CD14-positive monocyte (primary cell): ENCODE data around the gene KIF21B. TPM values are rescaled to one million over a fixed set of nuclear protein-coding genes. Genes with fewer than 3 reads are reported as not detected.
"Not testable (repeated sequence)": the region's sequence is repeated elsewhere in the genome, so short reads cannot be mapped to it uniquely, and the experiment has no call there.

ENCODE experiments used
- DNase-seq, 3 donors: peaks; one replicate each; pipeline ENCODE4 v3.0.0-alpha.2; 2011 to 2022
- H2AFZ ChIP-seq: 2 replicates; pipeline ENCODE4 v1.6.0; 2012; ENCODE audit warnings: mild to moderate bottlenecking, low read depth, low read length, inconsistent platforms; ENCODE audit not compliant: insufficient read depth, poor library complexity, severe bottlenecking
- H3K27ac ChIP-seq, 2 donors: 1 replicate in 1 of 2; 2 replicates in 1 of 2; pipeline ENCODE4 v1.5.1; 2012 to 2013; ENCODE audit warnings: low read length in 2 of 2, control low read depth in 1 of 2, inconsistent platforms in 1 of 2, low read depth in 1 of 2, mild to moderate bottlenecking in 1 of 2
- H3K27me3 ChIP-seq, 2 donors: one replicate each; pipeline versions ENCODE4 v1.6.0 to v1.6.1; 2011 to 2013; ENCODE audit warnings: low read length in 2 of 2; ENCODE audit not compliant: control insufficient read depth in 2 of 2, insufficient read depth in 2 of 2
- H3K36me3 ChIP-seq, 2 donors: replicated peaks in 1 of 2; 1 replicate in 1 of 2; 2 replicates in 1 of 2; pipeline versions ENCODE4 v1.5.1 to v1.6.1; 2012 to 2013; ENCODE audit warnings: low read length in 2 of 2, control low read depth in 1 of 2, inconsistent platforms in 1 of 2, mild to moderate bottlenecking in 1 of 2; ENCODE audit not compliant: insufficient read depth in 2 of 2, control insufficient read depth in 1 of 2
- H3K4me1 ChIP-seq, 2 donors: 1 replicate in 1 of 2; 2 replicates in 1 of 2; pipeline versions ENCODE4 v1.5.1 to v1.6.1; 2012 to 2013; ENCODE audit warnings: low read length in 2 of 2, control low read depth in 1 of 2, inconsistent platforms in 1 of 2, mild to moderate bottlenecking in 1 of 2, moderate library complexity in 1 of 2; ENCODE audit not compliant: insufficient read depth in 2 of 2, control insufficient read depth in 1 of 2
- H3K4me2 ChIP-seq: replicated peaks from 2 replicates; pipeline ENCODE3; 2012; ENCODE audit warnings: low read length, moderate library complexity, mild to moderate bottlenecking; ENCODE audit not compliant: poor library complexity, severe bottlenecking; ENCODE audit errors: extremely low read depth
- H3K4me3 ChIP-seq, 3 experiments: fragments of 200-600 bp in 1 of 3; sonication (generic) in 1 of 3; replicated peaks in 1 of 3; 1 replicate in 2 of 3; 2 replicates in 1 of 3; pipeline ENCODE4 v1.5.1; 2011 to 2013; ENCODE audit warnings: low read length in 3 of 3, mild to moderate bottlenecking in 3 of 3, control low read depth in 2 of 3, low read depth in 2 of 3, inconsistent platforms in 1 of 3, moderate library complexity in 1 of 3
- H3K79me2 ChIP-seq: 2 replicates; pipeline ENCODE4 v1.6.0; 2012; ENCODE audit warnings: mild to moderate bottlenecking, control low read depth, inconsistent platforms, low read length, moderate library complexity; ENCODE audit not compliant: insufficient read depth
- H3K9ac ChIP-seq: 2 replicates; pipeline ENCODE4 v1.6.0; 2017; ENCODE audit warnings: low read length, mild to moderate bottlenecking; ENCODE audit not compliant: insufficient read depth, poor library complexity, severe bottlenecking
- H3K9me3 ChIP-seq, 2 donors: replicated peaks in 1 of 2; 1 replicate in 1 of 2; 2 replicates in 1 of 2; pipeline versions ENCODE4 v1.5.1 to v1.6.1; 2012 to 2013; ENCODE audit warnings: low read length in 2 of 2, control low read depth in 1 of 2; ENCODE audit not compliant: control insufficient read depth in 1 of 2, insufficient read depth in 1 of 2
- H4K20me1 ChIP-seq: 2 replicates; pipeline ENCODE4 v1.6.0; 2012; ENCODE audit warnings: mild to moderate bottlenecking, low read length, control low read depth, moderate library complexity; ENCODE audit not compliant: insufficient read depth
- H3K27ac Mint-ChIP-seq, 7 donors: one replicate each; pipeline ENCODE4 v1.8.0; 2020; ENCODE audit warnings: mild to moderate bottlenecking in 7 of 7, mixed read lengths in 7 of 7, moderate library complexity in 6 of 7, inconsistent platforms in 2 of 7
- H3K27me3 Mint-ChIP-seq, 3 donors: one replicate each; pipeline ENCODE4 v1.8.0; 2021 to 2022; ENCODE audit warnings: low read depth in 3 of 3, mild to moderate bottlenecking in 3 of 3, mixed read lengths in 3 of 3, moderate library complexity in 3 of 3, inconsistent platforms in 1 of 3
- H3K36me3 Mint-ChIP-seq, 2 donors: one replicate each; pipeline ENCODE4 v1.8.0; 2020; ENCODE audit warnings: mixed read lengths in 2 of 2, inconsistent platforms in 1 of 2, mild to moderate bottlenecking in 1 of 2
- H3K4me1 Mint-ChIP-seq: one replicate; pipeline ENCODE4 v1.8.0; 2020; ENCODE audit warnings: mild to moderate bottlenecking, mixed read lengths
- H3K4me3 Mint-ChIP-seq, 2 donors: one replicate each; pipeline ENCODE4 v1.8.0; 2020; ENCODE audit warnings: mild to moderate bottlenecking in 2 of 2, mixed read lengths in 2 of 2, moderate library complexity in 1 of 2
- H3K9me3 Mint-ChIP-seq, 7 donors: one replicate each; pipeline ENCODE4 v1.8.0; 2020 to 2022; ENCODE audit warnings: mixed read lengths in 7 of 7, mild to moderate bottlenecking in 6 of 7, moderate library complexity in 6 of 7, inconsistent platforms in 2 of 7
- CTCF ChIP-seq: fragments of 200-600 bp; IDR thresholded peaks from one replicate; pipeline ENCODE4 v1.8.0; 2022; ENCODE audit warnings: antibody characterized with exemption, mild to moderate bottlenecking
- WGBS: methylation state at CpG from one replicate; pipeline ENCODE4 v1.1.5; 2013; ENCODE audit warnings: missing lambda C conversion rate; ENCODE audit not compliant: insufficient coverage; 5-methylcytosine and 5-hydroxymethylcytosine counted together
- intact Hi-C, 2 donors: fragments of 100-400 bp; cut with micrococcal nuclease; formaldehyde crosslinking; loops; one replicate each; pipeline versions ENCODE4 v1.15.0 to v1.15.1; 2023
- polyA plus RNA-seq, 3 donors: library from polyadenylated mRNA; depleted of rRNA in 1 of 3; unstranded in 2 of 3; stranded (reverse) in 1 of 3; fragments of 300-500 nt in 2 of 3; fragments of >200 nt in 1 of 3; fragmentation: Illumina TruSeq in 2 of 3; gene quantifications; 1 replicate in 2 of 3; 2 replicates in 1 of 3; pipeline ENCODE4 v1.2.3, GENCODE V29; 2012 to 2021

Gene KIF21B
- polyA plus RNA-seq, 3 donors, result 0.18 to 9.8 (median 0.30) TPM

GRCh38 chr1:200963076-200963475, 60.4 kb downstream of the KIF21B start:
- no peak overlapping the region for H3K4me3 Mint-ChIP-seq
- peaks cover 3 to 5% (median 4%) of the 10 kb centered on the region in 3 donors for H3K27me3 Mint-ChIP-seq
- no peak for TF ChIP-seq CTCF
- peaks cover 2% of the 10 kb centered on the region for H3K4me1 Mint-ChIP-seq
- no peaks in the 10 kb centered on the region for H3K27me3 ChIP-seq
- no peak overlapping the region for H3K9ac ChIP-seq
- peaks cover 0 to 4% of the 10 kb centered on the region in 2 donors for H3K36me3 ChIP-seq
- H2AFZ ChIP-seq, result no peak overlapping the region
- no peaks in the 10 kb centered on the region for H3K36me3 Mint-ChIP-seq
- no peak for DNase-seq
- no peak overlapping the region for H3K4me3 ChIP-seq
- H3K4me1 ChIP-seq, result no peaks in the 10 kb centered on the region
- H3K9me3 ChIP-seq, result no peaks in the 10 kb centered on the region
- no peaks in the 10 kb centered on the region for H3K79me2 ChIP-seq
- 90% methylated on average over 2 of the region's 2 CpGs for WGBS
- H3K4me2 ChIP-seq, result no peak overlapping the region
- H3K27ac ChIP-seq, result no peak overlapping the region
- intact Hi-C loops, result no loop called here
- no peaks in the 10 kb centered on the region for H3K9me3 Mint-ChIP-seq
- H4K20me1 ChIP-seq, result no peaks in the 10 kb centered on the region
- H3K27ac Mint-ChIP-seq, result no peak overlapping the region

GRCh38 chr1:200962631-200963030, 60.9 kb downstream of the KIF21B start:
- intact Hi-C loops, result no loop called here
- no peaks in the 10 kb centered on the region for H4K20me1 ChIP-seq
- no peaks in the 10 kb centered on the region for H3K4me1 ChIP-seq
- H3K9me3 ChIP-seq, result no peaks in the 10 kb centered on the region
- H3K79me2 ChIP-seq, result no peaks in the 10 kb centered on the region
- H3K27me3 ChIP-seq, result no peaks in the 10 kb centered on the region
- no peak overlapping the region for H3K27ac Mint-ChIP-seq
- peaks cover 4 to 5% (median 4%) of the 10 kb centered on the region in 3 donors for H3K27me3 Mint-ChIP-seq
- H3K4me1 Mint-ChIP-seq, result peaks cover 2% of the 10 kb centered on the region
- no peak overlapping the region for H3K9ac ChIP-seq
- no peak overlapping the region for H2AFZ ChIP-seq
- no peaks in the 10 kb centered on the region for H3K36me3 Mint-ChIP-seq
- H3K27ac ChIP-seq, result no peak overlapping the region
- DNase-seq, result no peak
- 100% methylated on average over 2 of the region's 4 CpGs for WGBS
- no peak overlapping the region for H3K4me3 ChIP-seq
- H3K36me3 ChIP-seq, result peaks cover 0 to 2% of the 10 kb centered on the region in 2 donors
- no peak for TF ChIP-seq CTCF
- no peaks in the 10 kb centered on the region for H3K9me3 Mint-ChIP-seq
- H3K4me2 ChIP-seq, result no peak overlapping the region
- H3K4me3 Mint-ChIP-seq, result no peak overlapping the region

- H3K36me3 Mint-ChIP-seq, H3K27me3 Mint-ChIP-seq, H3K4me3 Mint-ChIP-seq, H3K4me1 Mint-ChIP-seq, intact Hi-C loops, H4K20me1 ChIP-seq, H3K4me1 ChIP-seq, H3K79me2 ChIP-seq, H3K27ac Mint-ChIP-seq, H3K4me3 ChIP-seq, H3K9ac ChIP-seq, H3K27me3 ChIP-seq, DNase-seq, H3K9me3 ChIP-seq, H2AFZ ChIP-seq, H3K4me2 ChIP-seq, H3K9me3 Mint-ChIP-seq, H3K27ac ChIP-seq, H3K36me3 ChIP-seq: not testable (repeated sequence)
- 97% methylated on average over 5 of the region's 11 CpGs for WGBS
Measured at GRCh38 chr1:200962151-200962550, 61.4 kb downstream of the KIF21B start.
